Cerebellar nuclear complex (tissue), 1 donor: Measurements from ENCODE around the gene CETN3.

Experiments used
- DNase-seq, 2 experiments: peaks; one replicate each; lab custom pipeline; 2025; lab: John Stamatoyannopoulos, UW

The CETN3 gene

GRCh38 chr5:90409318-90410177 lies at the start of gene CETN3:
TSS of gene CETN3 (minus strand) at chr5:90409756. CDS start at chr5:90409661, 95 bp downstream.
- DNase-seq = peak; percentile 78 to 97

- DNase-seq = no peak
These were observed 37.4 kb upstream of the CETN3 start for GRCh38 chr5:90446961-90447360.

GRCh38 chr5:90440644-90441043 lies 31.1 kb upstream of the CETN3 start:
- no peak for DNase-seq

GRCh38 chr5:90438100-90438499 lies 28.5 kb upstream of the CETN3 start:
- DNase-seq = no peak

- no peak for DNase-seq
These were observed 28.1 kb upstream of the CETN3 start for GRCh38 chr5:90437663-90438062.

GRCh38 chr5:90434116-90434714 lies 24.7 kb upstream of the CETN3 start:
- no peak for DNase-seq

- no peak for DNase-seq
These were observed 14.7 kb upstream of the CETN3 start for GRCh38 chr5:90424245-90424644.

GRCh38 chr5:90421136-90421535 lies 11.6 kb upstream of the CETN3 start:
- no peak for DNase-seq

GRCh38 chr5:90418214-90418613 lies 8.7 kb upstream of the CETN3 start:
- no peak for DNase-seq

- DNase-seq = no peak
These were observed 714 bp upstream of the CETN3 start for GRCh38 chr5:90410178-90410762.

- no peak for DNase-seq
These were observed 812 bp downstream of the CETN3 start for GRCh38 chr5:90408571-90409317.

GRCh38 chr5:90406466-90406865 lies 3.1 kb downstream of the CETN3 start:
- no peak for DNase-seq

GRCh38 chr5:90402521-90403255 lies 6.9 kb downstream of the CETN3 start:
- DNase-seq = no peak

GRCh38 chr5:90399251-90399650 lies 10.3 kb downstream of the CETN3 start:
- no peak for DNase-seq

- no peak for DNase-seq
These were observed 10.8 kb downstream of the CETN3 start for GRCh38 chr5:90398726-90399125.

- no peak for DNase-seq
These were observed 14.6 kb downstream of the CETN3 start for GRCh38 chr5:90395005-90395404.

- no peak for DNase-seq
These were observed 18.6 kb downstream of the CETN3 start for GRCh38 chr5:90390928-90391327.

- no peak for DNase-seq
These were observed 19.2 kb downstream of the CETN3 start for GRCh38 chr5:90390326-90390725.

- DNase-seq = no peak
These were observed 22.0 kb downstream of the CETN3 start for GRCh38 chr5:90387508-90387907.

GRCh38 chr5:90386099-90386710 lies 23.4 kb downstream of the CETN3 start:
- no peak for DNase-seq

GRCh38 chr5:90384389-90384788 lies 25.2 kb downstream of the CETN3 start:
- DNase-seq = no peak
